GM23338 (cell line): ENCODE data around the gene KLHDC2.

Experiments
- TF ChIP-seq, protein P1 (sequence below), 2 experiments: fragments of 200-600 bp in 1 of 2; sonication (generic) in 1 of 2; conservative IDR thresholded peaks; 2 replicates each; pipeline versions ENCODE4 v1.5.1 to v1.6.1; 2016 to 2017; ENCODE audit warnings: antibody characterized with exemption in 2 of 2, low read depth in 2 of 2, mild to moderate bottlenecking in 2 of 2, moderate library complexity in 1 of 2
- TF ChIP-seq, protein P2 (sequence below): IDR thresholded peaks from one replicate; pipeline ENCODE4 v1.6.1; 2018; ENCODE audit warnings: antibody characterized with exemption; ENCODE audit not compliant: unreplicated experiment

DNA sequence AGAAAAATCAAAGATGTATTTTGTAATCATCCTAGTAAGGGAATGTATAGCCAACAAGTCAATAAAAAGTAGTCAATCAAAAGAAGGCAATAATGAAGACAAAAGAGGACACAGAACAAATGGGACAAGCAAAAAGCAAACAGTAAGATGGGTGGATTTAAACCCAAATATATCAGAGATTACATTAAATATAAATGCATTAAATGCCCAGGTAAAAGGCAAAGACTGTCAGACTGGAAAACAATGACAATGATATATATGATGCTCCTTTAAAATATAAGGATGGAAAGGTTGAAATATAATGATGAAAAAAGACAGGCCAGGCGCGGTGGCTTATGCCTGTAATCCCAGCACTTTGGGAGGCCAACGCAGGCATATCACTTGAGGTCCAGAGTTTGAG is 48.9 kb downstream of the KLHDC2 start:
- TF ChIP-seq, protein P1, sequence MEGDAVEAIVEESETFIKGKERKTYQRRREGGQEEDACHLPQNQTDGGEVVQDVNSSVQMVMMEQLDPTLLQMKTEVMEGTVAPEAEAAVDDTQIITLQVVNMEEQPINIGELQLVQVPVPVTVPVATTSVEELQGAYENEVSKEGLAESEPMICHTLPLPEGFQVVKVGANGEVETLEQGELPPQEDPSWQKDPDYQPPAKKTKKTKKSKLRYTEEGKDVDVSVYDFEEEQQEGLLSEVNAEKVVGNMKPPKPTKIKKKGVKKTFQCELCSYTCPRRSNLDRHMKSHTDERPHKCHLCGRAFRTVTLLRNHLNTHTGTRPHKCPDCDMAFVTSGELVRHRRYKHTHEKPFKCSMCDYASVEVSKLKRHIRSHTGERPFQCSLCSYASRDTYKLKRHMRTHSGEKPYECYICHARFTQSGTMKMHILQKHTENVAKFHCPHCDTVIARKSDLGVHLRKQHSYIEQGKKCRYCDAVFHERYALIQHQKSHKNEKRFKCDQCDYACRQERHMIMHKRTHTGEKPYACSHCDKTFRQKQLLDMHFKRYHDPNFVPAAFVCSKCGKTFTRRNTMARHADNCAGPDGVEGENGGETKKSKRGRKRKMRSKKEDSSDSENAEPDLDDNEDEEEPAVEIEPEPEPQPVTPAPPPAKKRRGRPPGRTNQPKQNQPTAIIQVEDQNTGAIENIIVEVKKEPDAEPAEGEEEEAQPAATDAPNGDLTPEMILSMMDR (conservative IDR thresholded peaks at IDR 0.05; ENCODE audit: low read depth in 2 of 2) = no peak
- TF ChIP-seq, protein P2, sequence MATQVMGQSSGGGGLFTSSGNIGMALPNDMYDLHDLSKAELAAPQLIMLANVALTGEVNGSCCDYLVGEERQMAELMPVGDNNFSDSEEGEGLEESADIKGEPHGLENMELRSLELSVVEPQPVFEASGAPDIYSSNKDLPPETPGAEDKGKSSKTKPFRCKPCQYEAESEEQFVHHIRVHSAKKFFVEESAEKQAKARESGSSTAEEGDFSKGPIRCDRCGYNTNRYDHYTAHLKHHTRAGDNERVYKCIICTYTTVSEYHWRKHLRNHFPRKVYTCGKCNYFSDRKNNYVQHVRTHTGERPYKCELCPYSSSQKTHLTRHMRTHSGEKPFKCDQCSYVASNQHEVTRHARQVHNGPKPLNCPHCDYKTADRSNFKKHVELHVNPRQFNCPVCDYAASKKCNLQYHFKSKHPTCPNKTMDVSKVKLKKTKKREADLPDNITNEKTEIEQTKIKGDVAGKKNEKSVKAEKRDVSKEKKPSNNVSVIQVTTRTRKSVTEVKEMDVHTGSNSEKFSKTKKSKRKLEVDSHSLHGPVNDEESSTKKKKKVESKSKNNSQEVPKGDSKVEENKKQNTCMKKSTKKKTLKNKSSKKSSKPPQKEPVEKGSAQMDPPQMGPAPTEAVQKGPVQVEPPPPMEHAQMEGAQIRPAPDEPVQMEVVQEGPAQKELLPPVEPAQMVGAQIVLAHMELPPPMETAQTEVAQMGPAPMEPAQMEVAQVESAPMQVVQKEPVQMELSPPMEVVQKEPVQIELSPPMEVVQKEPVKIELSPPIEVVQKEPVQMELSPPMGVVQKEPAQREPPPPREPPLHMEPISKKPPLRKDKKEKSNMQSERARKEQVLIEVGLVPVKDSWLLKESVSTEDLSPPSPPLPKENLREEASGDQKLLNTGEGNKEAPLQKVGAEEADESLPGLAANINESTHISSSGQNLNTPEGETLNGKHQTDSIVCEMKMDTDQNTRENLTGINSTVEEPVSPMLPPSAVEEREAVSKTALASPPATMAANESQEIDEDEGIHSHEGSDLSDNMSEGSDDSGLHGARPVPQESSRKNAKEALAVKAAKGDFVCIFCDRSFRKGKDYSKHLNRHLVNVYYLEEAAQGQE = no peak
